ENCODE results near the gene MSL3.
A peak's percentile ranks its signal among the peaks of the same experiment; 100 is the strongest.

MSL3 gene

GRCh38 chrX:11778230-11778629 lies 20.2 kb downstream of the MSL3 start:
- TF ChIP-seq POLR2A (IDR thresholded peaks at IDR 0.05; ENCODE audit: low read length) (no peak), GATA1 (IDR thresholded peaks at IDR 0.05; ENCODE audit: low read depth, low read length) (no peak)
- DNase-seq, result no peak

DNA sequence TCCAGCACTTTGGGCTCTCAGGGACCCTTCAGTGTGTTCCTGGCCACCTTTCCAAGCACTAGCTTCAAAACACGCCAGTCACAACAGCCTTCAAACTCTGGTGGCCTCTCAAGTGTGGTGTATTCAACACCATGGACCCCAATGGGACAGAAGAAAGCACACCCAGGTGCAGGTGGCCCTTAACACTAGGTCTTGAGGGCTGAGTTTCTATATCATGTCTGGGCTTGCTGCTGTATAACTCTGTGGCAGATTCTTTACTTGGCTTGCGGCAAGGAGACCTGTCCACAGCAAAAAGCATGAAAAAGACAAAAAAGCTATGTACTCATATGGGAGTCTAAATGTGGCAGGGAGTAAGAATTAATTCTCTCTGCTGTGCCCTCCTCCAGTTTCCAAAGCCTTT lies 23.1 kb downstream of the MSL3 start:
- no peak for DNase-seq

GRCh38 chrX:11781734-11782370 lies 23.8 kb downstream of the MSL3 start:
- DNase-seq, result peak in 1 of 2 experiments; percentile 19
- TF ChIP-seq POLR2A (IDR thresholded peaks at IDR 0.05; ENCODE audit: low read length) (no peak), GATA1 (IDR thresholded peaks at IDR 0.05; ENCODE audit: low read depth, low read length) (no peak)

More for the DNA sequence above, 23.1 kb downstream of the MSL3 start:
- TF ChIP-seq POLR2A (IDR thresholded peaks at IDR 0.05; ENCODE audit: low read length) (no peak), GATA1 (IDR thresholded peaks at IDR 0.05; ENCODE audit: low read depth, low read length) (no peak)

- no peak for TF ChIP-seq POLR2A (IDR thresholded peaks at IDR 0.05; ENCODE audit: low read length)
- no peak for TF ChIP-seq GATA1 (IDR thresholded peaks at IDR 0.05; ENCODE audit: low read depth, low read length)
- DNase-seq, result no peak
Observed at GRCh38 chrX:11784543-11784942, 26.5 kb downstream of the MSL3 start.

DNA sequence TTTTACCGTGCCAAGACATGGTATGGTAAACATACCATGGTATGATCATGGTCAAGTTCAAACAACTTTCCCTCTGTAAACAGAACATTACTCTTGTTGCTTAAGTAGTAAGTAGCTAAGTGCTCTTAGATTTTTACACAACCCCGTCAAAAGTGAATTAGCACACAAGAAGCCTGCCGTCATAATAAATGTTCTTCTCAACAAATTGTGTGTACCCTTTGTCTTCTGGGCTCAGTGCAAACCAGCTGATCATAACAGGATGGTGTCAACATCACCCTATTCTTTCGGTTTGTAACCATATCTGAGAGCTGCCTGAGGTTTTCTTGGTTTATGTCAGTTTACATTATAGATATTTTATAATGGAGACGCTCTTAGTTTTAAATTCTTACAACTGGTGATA lies 28.8 kb downstream of the MSL3 start:
- no peak for TF ChIP-seq POLR2A (IDR thresholded peaks at IDR 0.05; ENCODE audit: low read length)
- no peak for TF ChIP-seq GATA1 (IDR thresholded peaks at IDR 0.05; ENCODE audit: low read depth, low read length)
- DNase-seq, result no peak

GRCh38 chrX:11787564-11787963 lies 29.5 kb downstream of the MSL3 start:
- TF ChIP-seq GATA1 (IDR thresholded peaks at IDR 0.05; ENCODE audit: low read depth, low read length) (no peak), POLR2A (IDR thresholded peaks at IDR 0.05; ENCODE audit: low read length) (no peak)
- DNase-seq, result peak; percentile 52 to 63

DNA sequence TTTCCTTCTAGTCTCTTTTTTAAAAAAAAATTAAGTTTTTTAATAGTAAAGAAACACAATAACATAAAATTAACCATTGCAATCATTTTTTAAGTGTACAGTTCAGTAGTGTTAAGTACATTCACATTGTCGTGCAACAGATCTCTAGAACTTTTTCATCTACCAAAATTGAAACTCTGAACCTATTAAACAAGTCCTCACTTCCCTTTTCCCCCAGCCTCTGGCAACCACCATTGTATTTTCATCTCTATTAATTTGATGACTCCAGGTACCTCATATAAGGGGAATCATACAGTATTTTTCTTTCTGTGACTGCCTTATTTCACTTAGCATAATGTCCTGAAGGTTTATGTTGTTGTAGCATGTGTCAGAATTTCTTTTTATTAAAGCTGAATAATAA lies 31.8 kb downstream of the MSL3 start:
- TF ChIP-seq GATA1 (IDR thresholded peaks at IDR 0.05; ENCODE audit: low read depth, low read length), result no peak
- no peak for TF ChIP-seq POLR2A (IDR thresholded peaks at IDR 0.05; ENCODE audit: low read length)
- DNase-seq, result no peak

- TF ChIP-seq GATA1 (IDR thresholded peaks at IDR 0.05; ENCODE audit: low read depth, low read length), result no peak
- no peak for TF ChIP-seq POLR2A (IDR thresholded peaks at IDR 0.05; ENCODE audit: low read length)
- peak; percentile 0 to 1 for DNase-seq
Observed at GRCh38 chrX:11791090-11791489, 33.1 kb downstream of the MSL3 start.

DNA sequence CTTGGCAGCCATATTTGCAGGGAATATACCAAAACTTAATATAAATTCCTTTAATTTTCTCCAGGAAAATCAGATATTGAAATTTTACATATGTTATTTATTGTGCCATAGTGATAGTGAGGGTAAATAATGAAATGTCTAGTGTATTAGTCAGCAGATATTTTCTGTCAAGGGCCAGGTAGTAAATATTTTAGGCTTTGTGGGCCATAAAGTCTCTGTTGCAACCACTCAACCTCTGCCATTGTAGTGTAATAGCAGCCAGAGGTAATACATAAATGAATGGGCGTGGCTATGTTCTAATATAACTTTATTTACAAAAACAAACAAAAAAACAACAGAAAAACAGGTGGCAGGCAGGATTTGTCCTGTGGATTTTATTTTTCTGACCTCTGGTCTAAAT lies 33.5 kb downstream of the MSL3 start:
- TF ChIP-seq POLR2A (IDR thresholded peaks at IDR 0.05; ENCODE audit: low read length) (no peak), GATA1 (IDR thresholded peaks at IDR 0.05; ENCODE audit: low read depth, low read length) (no peak)
- DNase-seq, result no peak

DNA sequence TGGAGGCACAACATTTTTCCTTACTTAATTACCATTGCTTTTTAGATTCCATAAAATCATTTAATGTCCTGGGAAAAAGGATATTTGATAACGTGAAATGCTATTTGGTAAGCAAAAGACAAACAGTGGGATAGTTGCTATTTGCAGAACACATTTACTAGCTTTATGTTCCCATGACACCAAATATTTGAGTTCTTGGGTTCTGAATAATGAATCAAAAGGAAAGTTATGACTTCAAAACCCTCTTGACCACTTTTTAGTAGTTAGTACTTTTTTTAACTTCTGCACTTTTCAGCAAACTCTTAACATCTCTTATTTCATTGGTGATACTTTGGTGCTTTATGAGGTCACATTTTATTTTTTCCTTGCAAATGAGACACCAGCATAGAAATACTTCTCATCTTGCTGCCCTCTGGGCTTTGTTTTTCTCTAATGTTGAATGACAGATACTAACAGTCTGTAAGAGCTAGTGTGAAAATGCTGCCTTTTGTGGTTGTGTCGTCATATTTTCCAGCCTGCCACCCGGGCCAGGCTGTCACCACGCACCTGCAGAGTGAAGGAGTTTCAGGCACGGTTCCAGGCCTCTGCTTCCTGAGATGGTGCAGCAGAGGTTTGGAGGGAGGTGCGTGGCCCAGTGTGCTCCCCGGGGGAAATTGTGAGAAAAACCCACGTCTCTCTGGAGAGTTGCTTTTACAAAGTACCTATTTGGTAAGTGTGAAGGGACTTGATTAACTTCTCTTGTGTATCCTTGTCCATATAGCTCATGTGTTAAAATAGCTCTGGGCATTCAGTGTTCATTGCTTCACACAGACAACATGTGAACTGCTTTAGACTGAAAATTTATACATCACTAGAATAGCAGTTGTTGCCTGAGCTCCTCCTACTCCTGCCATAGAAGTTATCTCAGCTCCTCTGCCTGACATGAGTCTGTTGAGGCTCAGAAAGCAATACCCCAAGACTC lies 34.7 kb downstream of the MSL3 start:
- TF ChIP-seq POLR2A (IDR thresholded peaks at IDR 0.05; ENCODE audit: low read length) (no peak), GATA1 (IDR thresholded peaks at IDR 0.05; ENCODE audit: low read depth, low read length) (no peak)
- DNase-seq, result no peak

- no peak for DNase-seq
- no peak for TF ChIP-seq POLR2A (IDR thresholded peaks at IDR 0.05; ENCODE audit: low read length)
- TF ChIP-seq GATA1 (IDR thresholded peaks at IDR 0.05; ENCODE audit: low read depth, low read length), result no peak
Observed at GRCh38 chrX:11793734-11794133, 35.7 kb downstream of the MSL3 start.

GRCh38 chrX:11813341-11813740 lies 55.3 kb downstream of the MSL3 start:
- TF ChIP-seq POLR2A (IDR thresholded peaks at IDR 0.05; ENCODE audit: low read length) (no peak), GATA1 (IDR thresholded peaks at IDR 0.05; ENCODE audit: low read depth, low read length) (no peak)
- DNase-seq, result no peak
